ENCODE measurements around the gene TUBB1.

Gene TUBB1

DNA sequence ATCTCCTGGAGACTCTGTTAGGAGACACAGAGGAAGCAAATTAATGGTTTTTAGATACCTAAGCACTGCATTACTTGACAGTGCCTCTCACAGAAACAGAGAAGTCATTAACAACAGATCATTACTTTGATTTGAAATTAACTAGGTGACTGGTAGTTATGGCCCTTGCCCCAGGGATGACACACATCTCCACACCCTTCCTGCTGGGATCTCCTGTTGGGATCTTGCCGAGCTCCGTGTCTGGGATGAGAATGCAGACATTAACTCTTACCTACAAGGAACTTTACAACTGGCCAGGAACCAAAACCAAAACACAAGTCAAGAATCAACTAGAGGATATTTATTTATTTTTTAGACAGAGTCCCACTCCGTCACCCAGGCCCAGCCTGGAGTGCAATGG is 25.6 kb downstream of the TUBB1 start:
- no peak for DNase-seq

DNA sequence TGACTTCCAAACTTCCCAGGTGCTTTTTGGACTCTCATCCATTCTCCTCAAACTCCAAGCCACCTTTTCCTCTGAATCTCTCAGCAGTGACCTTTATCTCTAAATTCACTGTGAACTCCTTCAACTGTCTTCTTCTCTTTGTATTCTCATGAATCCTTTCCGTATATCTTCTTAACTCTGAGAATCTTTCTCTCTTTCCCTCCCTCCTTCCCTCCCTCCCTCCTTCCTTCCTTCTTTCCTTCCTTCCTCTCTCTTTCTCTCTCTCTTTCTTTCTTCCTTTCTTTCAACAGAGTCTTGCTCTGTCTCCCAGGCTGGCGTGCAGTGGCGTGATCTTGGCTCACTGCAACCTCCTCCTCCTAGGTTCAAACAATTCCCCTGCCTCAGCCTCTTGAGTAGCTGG is 27.6 kb downstream of the TUBB1 start:
- DNase-seq: no peak

DNA sequence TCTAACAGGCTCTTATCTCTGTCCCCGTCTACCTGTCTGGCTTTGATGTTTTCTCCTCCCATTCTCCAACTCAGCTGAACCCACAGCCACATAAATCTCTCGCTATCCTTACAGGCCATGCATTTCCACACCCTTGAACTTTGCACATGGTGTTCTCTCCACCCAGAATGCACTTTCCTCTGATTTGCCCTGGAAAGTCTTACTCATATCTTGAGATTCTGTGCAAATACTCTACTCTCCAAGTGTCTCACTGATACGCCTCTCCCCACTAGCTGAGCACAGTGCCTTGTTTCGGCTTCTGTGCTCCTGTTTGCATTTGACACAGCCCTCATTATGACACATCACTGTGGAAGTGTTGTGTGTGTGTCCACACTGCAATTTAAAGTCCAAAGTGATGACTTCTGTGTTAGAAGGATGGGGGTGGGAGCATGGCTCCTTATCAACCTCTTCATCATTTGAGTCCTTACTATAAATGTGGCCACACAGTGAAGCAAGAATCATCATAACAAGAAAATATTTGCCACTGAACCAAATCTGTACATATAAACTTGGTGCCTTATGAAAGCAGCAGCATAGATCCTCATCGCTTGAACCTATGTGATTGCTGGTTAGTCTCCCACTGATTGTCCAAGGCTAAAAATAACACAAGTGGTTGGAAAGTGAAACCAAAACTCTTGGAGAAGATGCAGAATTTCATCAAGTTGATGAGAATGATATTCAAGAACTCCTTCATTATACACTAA is 28.9 kb downstream of the TUBB1 start:
- no peak for DNase-seq

DNA sequence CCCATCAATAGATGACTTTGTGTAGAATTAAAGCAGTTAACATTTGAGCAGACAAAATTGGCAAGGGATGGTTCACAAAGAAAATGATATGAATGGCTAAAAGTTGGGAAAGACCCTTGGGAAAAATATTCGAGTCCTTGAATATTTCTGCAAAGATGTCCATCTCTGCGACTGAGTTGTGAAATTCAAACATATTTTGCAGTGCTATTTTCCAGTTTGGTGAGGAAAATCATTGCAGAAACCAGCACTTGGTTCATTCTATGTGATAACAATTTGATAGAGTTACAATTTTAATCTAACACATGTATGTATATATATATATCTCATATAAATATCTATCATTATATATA is 29.4 kb downstream of the TUBB1 start:
- no peak for DNase-seq

DNA sequence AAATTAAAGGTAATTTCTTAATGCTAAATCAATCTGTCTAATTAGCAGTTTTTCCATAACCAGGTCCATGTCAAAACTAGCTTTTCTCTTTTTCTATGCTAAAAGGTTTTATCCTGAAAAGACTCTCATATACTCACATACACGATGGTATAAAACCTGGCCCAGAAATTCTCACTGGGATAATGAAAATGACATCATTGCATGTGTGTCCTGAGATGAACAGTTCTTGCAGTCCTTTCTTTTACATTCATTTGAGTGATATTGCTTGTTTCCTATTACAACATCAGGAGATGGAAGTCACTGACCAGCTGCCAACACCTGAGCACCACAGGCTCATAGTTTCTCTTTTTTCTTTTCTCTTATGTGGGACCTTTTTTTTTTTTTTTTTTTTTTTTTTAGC is 31.2 kb downstream of the TUBB1 start:
- no peak for DNase-seq

DNA sequence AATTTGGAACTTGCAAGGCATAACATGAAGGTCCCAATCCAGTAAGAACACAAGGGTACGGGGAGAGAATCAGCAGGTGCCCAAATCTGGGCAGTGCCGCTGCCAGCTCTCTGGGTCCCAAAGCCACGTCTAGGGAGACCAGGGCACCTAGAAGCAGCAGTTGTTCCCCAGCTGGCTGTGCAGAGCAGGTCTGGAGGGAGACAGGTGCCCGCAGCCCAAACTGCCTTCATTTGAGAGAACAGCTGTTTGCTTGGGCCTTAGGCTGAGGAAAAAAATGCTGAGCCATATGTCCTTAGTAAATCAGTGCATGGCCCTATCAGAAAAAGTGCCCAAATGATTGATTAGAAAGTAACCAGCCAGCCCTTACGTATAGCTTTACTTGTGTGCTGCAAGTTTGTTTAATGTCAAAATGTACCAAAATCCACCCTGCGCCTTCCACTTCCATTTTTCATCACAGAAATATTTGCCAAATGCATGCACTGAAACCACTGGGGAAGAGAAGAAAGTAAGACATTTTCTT is 32.5 kb downstream of the TUBB1 start:
- no peak for DNase-seq

DNA sequence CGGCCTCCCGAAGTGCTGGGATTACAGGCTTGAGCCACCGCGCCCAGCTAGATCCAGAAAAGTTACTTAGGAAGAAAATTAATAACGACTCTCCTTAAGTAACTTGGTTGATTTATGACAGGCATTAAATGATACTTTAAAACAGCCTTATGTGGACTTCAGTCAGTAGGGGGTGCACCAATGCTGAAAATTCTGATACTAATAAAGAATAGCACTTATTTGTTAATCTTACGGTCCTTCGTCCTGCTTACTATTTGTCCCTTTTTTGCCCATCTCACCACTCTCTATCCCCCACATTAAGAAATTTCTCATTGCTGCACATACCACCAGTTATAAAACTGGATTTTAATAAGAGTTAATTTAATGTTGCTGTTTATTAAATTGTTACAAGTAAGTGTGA is 36.1 kb downstream of the TUBB1 start:
- DNase-seq: no peak

DNA sequence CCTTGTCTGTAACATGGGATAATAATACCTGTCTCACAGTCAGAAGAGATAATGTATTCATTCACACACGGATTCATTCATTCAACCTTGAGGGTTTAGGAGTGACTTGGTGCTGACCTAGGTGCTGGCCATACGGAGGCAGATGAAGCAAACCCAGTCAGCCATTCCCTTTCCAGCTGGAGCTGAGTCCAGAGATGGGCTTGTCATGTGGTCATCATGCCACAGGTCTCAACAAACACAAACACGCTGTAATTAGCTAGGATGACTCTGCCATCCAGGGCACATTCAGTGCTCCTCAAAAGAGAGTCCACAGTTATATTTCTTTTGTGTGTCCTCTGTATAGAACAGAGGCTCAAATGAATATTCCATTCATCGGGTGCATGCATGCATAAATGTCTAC is 42.9 kb downstream of the TUBB1 start:
- DNase-seq: no peak

DNA sequence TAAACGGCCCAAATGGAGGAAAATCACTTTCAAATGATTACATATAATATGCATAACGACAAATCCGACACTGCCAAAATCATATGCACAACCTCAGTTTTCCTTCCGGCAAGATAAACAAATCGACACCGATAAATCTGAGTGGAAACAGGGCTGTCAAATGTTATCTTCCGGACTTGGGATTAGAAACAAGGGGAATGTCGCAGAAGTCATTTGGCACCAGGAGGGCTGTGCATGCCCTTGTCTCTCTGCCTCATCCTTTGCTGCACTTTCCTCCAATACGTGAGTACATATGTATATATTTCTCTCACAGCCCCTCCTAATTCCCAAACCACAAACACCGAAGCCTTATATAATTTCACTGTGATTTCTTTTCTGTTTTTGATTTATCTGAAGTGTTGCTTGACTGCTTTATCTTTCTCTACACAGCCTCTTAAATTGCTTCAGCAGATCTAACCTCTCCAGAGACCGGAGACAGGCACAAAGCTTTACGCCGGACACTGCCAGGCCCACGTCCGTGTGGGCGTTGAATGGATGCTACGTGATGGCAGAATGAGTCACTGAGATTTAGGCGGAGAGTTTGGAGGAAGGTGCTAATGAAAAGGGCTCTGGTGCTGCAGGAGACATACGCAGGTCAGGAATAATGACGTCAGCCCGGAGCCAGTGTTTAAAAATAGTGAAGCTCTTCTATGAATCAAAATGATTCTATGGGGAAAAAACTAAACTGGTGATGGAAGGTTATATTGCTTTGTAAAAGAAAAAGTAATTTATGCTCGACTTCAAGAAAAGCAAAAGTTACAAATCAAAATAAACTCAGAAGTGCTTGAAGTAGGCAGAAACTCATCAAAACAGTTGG is 44.4 kb downstream of the TUBB1 start:
- no peak for DNase-seq

DNA sequence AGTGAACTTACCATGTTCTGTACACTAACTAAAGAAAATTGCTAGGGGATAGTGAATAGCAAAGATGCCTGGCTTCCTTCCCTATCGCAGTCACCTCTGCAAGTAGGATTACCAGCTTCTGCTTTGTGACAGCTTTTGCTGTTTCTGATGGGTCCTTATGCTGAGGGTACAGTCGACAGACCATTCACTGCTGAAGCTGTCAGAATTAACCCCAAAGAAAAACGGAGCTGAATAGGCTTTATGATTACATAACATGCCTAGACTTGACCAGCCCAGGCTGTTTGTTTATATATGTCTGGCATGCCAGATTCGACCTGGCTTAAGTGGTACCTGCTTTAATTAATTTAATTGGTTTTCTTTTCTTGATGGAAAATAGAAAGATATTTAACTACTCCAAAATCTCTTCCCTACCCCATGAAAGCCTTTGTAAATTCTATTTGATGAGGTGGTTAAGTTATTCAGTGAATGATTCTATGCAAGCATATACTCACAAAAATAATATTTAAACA is 45.0 kb downstream of the TUBB1 start:
- DNase-seq: no peak

DNA sequence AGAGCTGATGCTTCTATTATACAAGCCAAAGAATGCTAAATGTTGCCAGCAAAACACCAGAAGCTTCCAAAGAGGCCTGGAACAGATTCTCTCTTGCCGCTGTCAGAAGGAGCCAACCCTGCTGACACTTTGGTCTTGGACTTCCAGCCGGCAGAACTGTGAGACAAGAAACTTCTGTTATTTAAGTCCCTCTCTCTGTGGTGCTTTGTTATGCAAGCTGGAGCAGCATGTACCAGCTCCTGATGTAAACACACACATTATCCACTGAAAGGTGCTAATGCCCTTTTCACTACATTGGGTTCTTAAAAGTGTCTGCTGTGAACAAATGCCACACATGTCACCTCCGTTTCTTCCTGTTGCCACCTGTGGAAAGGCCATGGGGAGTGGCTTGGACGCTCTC is 49.3 kb downstream of the TUBB1 start:
- DNase-seq: no peak

DNA sequence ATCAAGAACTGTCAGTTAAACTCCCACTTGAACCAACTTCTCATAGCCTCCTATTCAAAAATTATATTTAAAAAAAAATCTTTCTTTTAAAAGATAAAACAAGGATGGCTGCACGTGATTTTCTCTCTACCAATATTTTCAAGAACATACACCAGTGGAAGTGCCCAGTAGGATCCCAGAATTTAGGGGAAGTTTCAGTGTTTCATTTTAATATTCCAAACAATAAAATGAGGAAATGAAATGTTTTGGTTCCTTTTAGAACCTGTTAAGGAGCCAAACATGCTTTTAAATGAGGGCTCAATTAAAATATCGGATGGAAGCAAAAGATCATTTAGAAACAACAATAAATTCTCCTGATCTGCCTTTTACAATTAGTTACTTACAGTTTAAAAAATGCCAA is 49.8 kb downstream of the TUBB1 start:
- no peak for DNase-seq

DNA sequence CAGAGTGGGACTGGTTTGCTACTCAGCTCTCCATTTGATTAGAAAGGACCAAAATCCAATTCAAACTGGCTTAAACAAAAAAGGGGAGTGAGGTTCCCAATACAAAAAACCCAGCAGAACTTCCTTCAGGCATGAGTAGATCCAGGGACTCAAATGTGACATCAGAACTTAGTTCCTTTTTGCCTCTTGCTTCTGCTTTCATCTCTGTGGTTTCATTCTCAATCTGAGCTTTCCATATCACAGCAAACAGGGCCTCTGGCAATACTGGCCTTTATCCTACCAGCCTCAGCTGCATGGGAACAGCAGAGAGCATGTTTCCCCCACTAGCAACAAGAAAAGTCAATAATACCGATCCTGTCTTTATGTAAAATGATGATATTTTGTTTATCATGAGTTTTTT is 52.0 kb downstream of the TUBB1 start:
- DNase-seq: no peak

DNA sequence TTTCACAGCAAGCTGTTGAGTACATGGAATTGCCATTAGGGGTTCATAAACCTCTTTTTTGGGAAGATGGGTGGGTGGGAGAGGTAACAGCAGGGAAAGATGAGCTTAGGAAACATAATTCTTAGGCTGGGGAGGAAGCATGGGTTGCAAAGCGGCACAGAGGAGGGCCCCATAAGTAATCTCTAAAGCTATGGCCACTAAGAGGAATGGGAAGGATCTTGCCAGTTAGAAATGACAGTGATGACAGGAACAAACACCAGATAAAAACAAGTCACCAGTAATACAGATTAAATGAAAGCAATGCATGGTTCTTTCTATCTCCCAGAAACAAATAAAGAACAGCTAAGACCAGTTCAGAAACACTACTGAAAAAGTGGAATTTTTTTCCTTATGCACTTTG is 54.4 kb downstream of the TUBB1 start:
- DNase-seq: no peak

DNA sequence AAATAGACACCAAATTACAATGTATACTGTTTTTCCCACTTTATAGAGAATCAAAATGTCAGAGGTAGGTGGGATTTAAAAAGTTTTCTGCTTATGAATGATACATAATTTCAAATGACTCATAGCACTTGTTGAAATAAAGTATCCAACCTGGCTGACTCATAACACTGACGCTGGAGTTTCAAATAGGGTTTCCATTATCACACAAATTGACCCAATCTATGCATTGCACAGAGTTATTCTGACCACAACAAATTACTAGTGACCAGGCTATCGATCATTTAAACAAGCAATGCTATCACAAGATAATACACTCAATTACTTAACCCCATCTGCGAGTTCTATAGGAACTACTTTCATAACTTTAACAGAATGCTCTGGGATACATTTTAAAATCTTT is 55.2 kb downstream of the TUBB1 start:
- no peak for DNase-seq

DNA sequence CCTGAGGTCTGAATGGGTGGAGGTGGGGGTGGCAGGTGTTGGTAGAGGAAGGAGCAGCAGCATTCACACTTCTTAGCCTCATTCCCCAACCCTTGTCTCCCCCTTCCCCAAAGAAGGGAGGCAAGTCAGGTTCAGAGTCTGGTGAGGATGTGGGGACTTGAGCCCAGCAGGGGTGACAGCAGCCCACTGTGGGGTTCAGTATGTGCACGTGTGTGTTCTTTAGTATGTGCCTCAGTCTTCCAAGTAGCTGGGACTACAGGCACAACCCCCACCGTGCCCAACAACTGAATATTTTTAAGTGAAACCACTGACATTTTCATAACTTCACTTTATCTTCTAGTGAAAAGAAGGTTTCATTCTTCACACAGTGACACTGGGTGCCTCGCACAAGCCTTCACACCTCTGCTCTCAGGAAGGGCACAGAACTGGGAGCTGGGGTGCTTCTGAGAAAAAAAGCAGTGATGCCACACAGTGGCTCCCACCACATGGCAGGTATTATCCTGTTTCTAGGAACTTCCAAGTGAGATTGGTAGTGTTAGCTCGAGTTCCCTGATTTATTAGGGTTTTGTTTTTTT is 56.8 kb downstream of the TUBB1 start:
- no peak for DNase-seq
